GM12891 (cell line): ENCODE data around the gene TDP1. TPM values are rescaled to one million over a fixed set of nuclear protein-coding genes. Genes with fewer than 3 reads are reported as not detected.

Experiments
- DNase-seq: peaks from one replicate; pipeline ENCODE4 v3.0.0; 2011; ENCODE audit warnings: low spot score; ENCODE audit not compliant: insufficient read length
- FAIRE-seq: peaks from 2 replicates; lab custom pipeline; 2011; peaks lifted over from hg19 to GRCh38; lab: Jason Lieb, UNC
- PAX5 ChIP-seq: IDR thresholded peaks from 2 replicates; pipeline ENCODE4 v1.6.1; 2011; ENCODE audit warnings: low read length, moderate library complexity, mild to moderate bottlenecking; ENCODE audit not compliant: insufficient read depth, severe bottlenecking
- POLR2A ChIP-seq: IDR thresholded peaks from 2 replicates; pipeline ENCODE4 v1.6.1; 2011; ENCODE audit warnings: low read depth, low read length, control low read depth
- POLR2AphosphoS5 ChIP-seq: IDR thresholded peaks from 2 replicates; pipeline ENCODE4 v1.6.1; 2011; ENCODE audit warnings: low read depth, low read length, control low read depth
- POU2F2 ChIP-seq: IDR thresholded peaks from 2 replicates; pipeline ENCODE4 v1.6.1; 2011; ENCODE audit warnings: low read depth, mild to moderate bottlenecking, control low read depth, low read length, moderate library complexity
- SPI1 ChIP-seq: IDR thresholded peaks from 2 replicates; pipeline ENCODE4 v1.6.1; 2011; ENCODE audit warnings: low read depth, low read length, control low read depth
- TAF1 ChIP-seq: IDR thresholded peaks from 2 replicates; pipeline ENCODE4 v1.6.1; 2011; ENCODE audit warnings: low read depth, low read length, control low read depth
- polyA plus RNA-seq: library from polyadenylated mRNA; unstranded; fragments of >200 nt; gene quantifications from one replicate; pipeline ENCODE4 v1.2.1, GENCODE V29; 2012; ENCODE audit warnings: low read depth, missing spikeins, inconsistent platforms; ENCODE audit not compliant: missing spikeins

TDP1 gene
- 28.2 TPM for polyA plus RNA-seq

- TF ChIP-seq PAX5 (no peak), POU2F2 (peak; percentile 22; the same call in 1 of the 2 replicates), POLR2AphosphoS5 (peak; percentile 69), SPI1 (peak; percentile 85), TAF1 (peak; percentile 51; the same call in 1 of the 2 replicates), POLR2A (peak; percentile 66)
- DNase-seq = peak; percentile 85
- FAIRE-seq = peak; percentile 92
Measured at GRCh38 chr14:89955745-89956660, at the start of gene TDP1. TSS of gene TDP1 (plus strand) at chr14:89955927. CDS start at chr14:89963115, 7,188 bp downstream.

GRCh38 chr14:89906000-89906399 lies 49.7 kb upstream of the TDP1 start:
- FAIRE-seq (no peak), DNase-seq (no peak)
- TF ChIP-seq PAX5 (no peak), POLR2A (no peak), POU2F2 (no peak), TAF1 (no peak), POLR2AphosphoS5 (no peak), SPI1 (no peak)

GRCh38 chr14:89907655-89908054 lies 48.1 kb upstream of the TDP1 start:
- DNase-seq (no peak), FAIRE-seq (no peak)
- TF ChIP-seq SPI1 = no peak
- no peak for TF ChIP-seq POLR2A
- no peak for TF ChIP-seq TAF1
- no peak for TF ChIP-seq PAX5
- TF ChIP-seq POU2F2 = no peak
- TF ChIP-seq POLR2AphosphoS5 = no peak

- FAIRE-seq (no peak), DNase-seq (no peak)
- no peak for TF ChIP-seq POLR2A
- TF ChIP-seq PAX5 = no peak
- TF ChIP-seq POLR2AphosphoS5 = no peak
- TF ChIP-seq POU2F2 = no peak
- no peak for TF ChIP-seq SPI1
- no peak for TF ChIP-seq TAF1
Measured at GRCh38 chr14:89908712-89909450, 46.8 kb upstream of the TDP1 start.

GRCh38 chr14:89909586-89909985 lies 46.1 kb upstream of the TDP1 start:
- no peak for FAIRE-seq

GRCh38 chr14:89910691-89911009 lies 45.1 kb upstream of the TDP1 start:
- DNase-seq (no peak), FAIRE-seq (no peak)
- TF ChIP-seq SPI1 (no peak), TAF1 (no peak), PAX5 (no peak), POU2F2 (no peak), POLR2AphosphoS5 (no peak), POLR2A (no peak)

More at GRCh38 chr14:89909586-89909985, 46.1 kb upstream of the TDP1 start:
- no peak for TF ChIP-seq TAF1
- no peak for TF ChIP-seq PAX5
- DNase-seq = no peak

- DNase-seq (no peak), FAIRE-seq (no peak)
- TF ChIP-seq POLR2A = no peak
- TF ChIP-seq PAX5 = no peak
- TF ChIP-seq POU2F2 = no peak
- no peak for TF ChIP-seq TAF1
- no peak for TF ChIP-seq POLR2AphosphoS5
- TF ChIP-seq SPI1 = no peak
Measured at GRCh38 chr14:89911010-89911919, 44.5 kb upstream of the TDP1 start.

GRCh38 chr14:89912221-89912620 lies 43.5 kb upstream of the TDP1 start:
- DNase-seq (no peak), FAIRE-seq (no peak)
- TF ChIP-seq PAX5 = no peak

GRCh38 chr14:89912667-89913211 lies 43.0 kb upstream of the TDP1 start:
- FAIRE-seq = no peak
- no peak for TF ChIP-seq PAX5
- TF ChIP-seq SPI1 = no peak
- TF ChIP-seq TAF1 = no peak
- DNase-seq = no peak
